A673 (cell line): Measurements from ENCODE around the gene KRT2. TPM values are rescaled to one million over a fixed set of nuclear protein-coding genes. Genes with fewer than 3 reads are reported as not detected.

Experiments used
- Bru-seq: library from RNA; stranded (reverse); fragments of 400-500 nt; gene quantifications from one replicate; lab custom pipeline; 2021; lab: Mats Ljungman, UMichigan
- BruChase-seq, 2 experiments: library from RNA; stranded (reverse); fragments of 400-500 nt; gene quantifications; one replicate each; lab custom pipeline; 2021; lab: Mats Ljungman, UMichigan
- BruUV-seq: library from RNA; stranded (reverse); fragments of 400-500 nt; replicated peaks from 2 replicates; lab custom pipeline; 2021; lab: Mats Ljungman, UMichigan
- CTCF ChIA-PET: fragments of 300-600 bp; sonication (Branson Sonifier 250); formaldehyde crosslinking; loops from one replicate; lab custom pipeline; 2022; ENCODE audit warnings: antibody characterized with exemption; lab: Charles Lee
- POLR2A ChIA-PET: fragments of 300-600 bp; sonication (Branson Sonifier 250); formaldehyde crosslinking; loops from one replicate; lab custom pipeline; 2022; ENCODE audit warnings: antibody characterized with exemption; ENCODE audit not compliant: low non-redundant PET; lab: Charles Lee
- DNase-seq: peaks from one replicate; pipeline ENCODE4 v3.0.0-alpha.2; 2015; ENCODE audit warnings: low spot score
- H3K27ac ChIP-seq: fragments of 200-600 bp; sonication (generic); 2 replicates; pipeline ENCODE4 v1.5.1; 2016; ENCODE audit warnings: mixed run types, low read depth, mild to moderate bottlenecking, mixed read lengths, antibody characterized with exemption, low read length; ENCODE audit not compliant: poor library complexity, severe bottlenecking
- H3K27me3 ChIP-seq: fragments of 200-600 bp; sonication (generic); replicated peaks from 2 replicates; pipeline ENCODE4 v1.6.1; 2017; ENCODE audit warnings: mixed run types, low read depth, mild to moderate bottlenecking, mixed read lengths, antibody characterized with exemption, low read length; ENCODE audit not compliant: insufficient read depth, poor library complexity
- H3K36me3 ChIP-seq: fragments of 200-600 bp; sonication (generic); 2 replicates; pipeline ENCODE4 v1.6.1; 2016; ENCODE audit warnings: mixed run types, mild to moderate bottlenecking, mixed read lengths, antibody characterized with exemption, low read length; ENCODE audit not compliant: insufficient read depth, poor library complexity, severe bottlenecking
- H3K4me1 ChIP-seq: fragments of 200-600 bp; sonication (generic); 2 replicates; pipeline ENCODE4 v1.6.1; 2017; ENCODE audit warnings: mixed run types, mild to moderate bottlenecking, mixed read lengths, antibody characterized with exemption, low read length; ENCODE audit not compliant: insufficient read depth, poor library complexity, severe bottlenecking
- H3K4me3 ChIP-seq: fragments of 200-600 bp; sonication (generic); 2 replicates; pipeline ENCODE4 v1.5.1; 2016; ENCODE audit warnings: low read depth, mixed run types, mild to moderate bottlenecking, mixed read lengths, low read length; ENCODE audit not compliant: poor library complexity, severe bottlenecking
- H3K9me3 ChIP-seq: fragments of 200-600 bp; sonication (generic); 2 replicates; pipeline ENCODE4 v1.6.1; 2016; ENCODE audit warnings: mixed run types, low read depth, mild to moderate bottlenecking, mixed read lengths, antibody characterized with exemption, low read length; ENCODE audit not compliant: poor library complexity, severe bottlenecking
- CTCF ChIP-seq: fragments of 300-800, 200-600 bp; sonication (generic); conservative IDR thresholded peaks from 2 replicates; pipeline ENCODE4 v1.5.1; 2017; ENCODE audit warnings: low read depth, mild to moderate bottlenecking, antibody characterized with exemption, low read length, moderate library complexity, mixed read lengths
- EZH2 ChIP-seq: fragments of 200-600 bp; sonication (generic); IDR thresholded peaks from 2 replicates; pipeline ENCODE4 v1.6.1; 2017; ENCODE audit warnings: borderline replicate concordance, low read depth, mild to moderate bottlenecking, mixed read lengths, antibody characterized with exemption, low read length; ENCODE audit not compliant: poor library complexity, severe bottlenecking
- intact Hi-C: fragments of 100-400 bp; cut with micrococcal nuclease; formaldehyde crosslinking; loops from one replicate; pipeline ENCODE4 v1.10.0; 2022; ENCODE audit not compliant: unreplicated experiment
- long read RNA-seq: library from polyadenylated mRNA; stranded (forward); transcript quantifications from one replicate; pipeline ENCODE4 v2.0.0, GENCODE V29; 2022
- total RNA-seq: library from RNA; stranded (reverse); gene quantifications from 2 replicates; pipeline ENCODE4 v1.2.3, GENCODE V29; 2021

KRT2 gene
- not detected in 2 replicates for total RNA-seq
- Bru-seq, nascent RNA, result not detected
- not detected for BruChase-seq, experiment 1, labeled RNA remaining after a 2-hour chase
- not detected for BruChase-seq, experiment 2, labeled RNA remaining after a 6-hour chase
- long read RNA-seq, result 0 reads

DNA sequence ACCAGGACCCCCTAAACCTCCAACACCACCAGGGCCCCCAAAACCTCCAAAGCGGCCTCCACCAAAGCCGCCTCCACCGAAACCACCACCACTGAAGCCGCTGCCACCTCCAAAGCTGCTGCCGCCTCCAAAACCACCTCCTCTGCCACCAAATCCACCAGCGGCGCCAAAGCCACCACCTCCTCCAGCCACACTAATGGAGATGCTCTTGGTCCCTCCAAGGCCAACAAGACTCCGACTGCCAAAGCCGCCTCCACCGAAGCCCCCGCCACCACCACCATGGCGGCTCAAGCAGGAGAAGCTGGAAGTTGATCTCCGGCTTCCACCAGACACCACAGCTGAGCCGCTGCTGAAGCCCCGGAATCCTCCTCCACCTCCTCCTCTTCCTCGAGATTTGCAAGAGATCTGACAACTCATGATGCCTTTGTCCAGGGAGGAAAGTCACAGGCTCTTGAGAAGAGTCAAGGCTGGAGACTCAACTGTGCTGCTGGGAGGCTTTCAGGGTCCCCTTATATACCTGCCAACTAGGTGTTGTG is at the start of gene KRT2:
TSS of gene KRT2 (minus strand) at position 486 of the 536 bp plus-strand sequence. CDS start at position 417, 69 bp downstream.
- ChIA-PET CTCF (no interaction called here), POLR2A (interaction anchor here (0.8 kb wide), 1 partner anchor 541 kb away, joined by 3 read pairs; no protein-coding TSS in a partner anchor)
- no peak within 1 kb of the TSS for H3K27ac ChIP-seq
- intact Hi-C loops, result no loop called here
- H3K36me3 ChIP-seq, result no peaks in the 10 kb centered on the region
- no peak for DNase-seq
- H3K9me3 ChIP-seq, result no peaks in the 10 kb centered on the region
- TF ChIP-seq CTCF (no peak), EZH2 (no peak)
- H3K4me1 ChIP-seq, result no peaks in the 10 kb centered on the region
- no peaks in the 10 kb centered on the region for H3K27me3 ChIP-seq
- BruUV-seq, result no TSS peak
- H3K4me3 ChIP-seq, result no peak within 1 kb of the TSS

DNA sequence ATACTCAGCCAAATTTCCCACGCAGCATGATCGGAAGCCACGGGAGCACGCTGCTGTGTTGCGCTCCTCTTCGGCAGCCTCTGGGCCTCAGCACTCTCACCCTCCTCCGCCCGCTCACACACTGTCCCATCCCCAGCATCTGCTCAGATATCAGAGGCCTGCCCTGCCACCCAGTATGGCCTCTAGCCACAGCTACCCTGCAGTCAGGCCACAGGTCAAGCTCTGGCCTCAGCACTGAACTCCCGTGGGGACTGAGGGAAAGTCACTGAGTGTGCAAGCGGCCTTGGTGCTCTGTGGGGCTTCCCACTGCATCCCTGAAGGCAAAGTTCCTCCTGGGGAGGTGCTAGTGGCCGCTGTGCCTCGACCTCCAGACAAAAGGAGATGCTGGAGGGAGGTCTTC is 49.3 kb upstream of the KRT2 start:
- H3K27me3 ChIP-seq, result no peaks in the 10 kb centered on the region
- no peak overlapping the region for H3K27ac ChIP-seq
- H3K36me3 ChIP-seq, result no peaks in the 10 kb centered on the region
- no TSS peak for BruUV-seq
- no peak for TF ChIP-seq CTCF
- TF ChIP-seq EZH2, result no peak
- H3K4me1 ChIP-seq, result peaks cover 5% of the 10 kb centered on the region
- CTCF ChIA-PET, result no interaction called here
- POLR2A ChIA-PET, result no interaction called here
- intact Hi-C loops, result no loop called here
- H3K4me3 ChIP-seq, result no peak overlapping the region
- no peaks in the 10 kb centered on the region for H3K9me3 ChIP-seq
- DNase-seq, result no peak

- DNase-seq, result no peak
- CTCF ChIA-PET, result no interaction called here
- POLR2A ChIA-PET, result no interaction called here
- Histone ChIP-seq H3K36me3 (no peaks in the 10 kb centered on the region), H3K27ac (no peak overlapping the region), H3K27me3 (no peaks in the 10 kb centered on the region), H3K4me1 (peaks cover 4% of the 10 kb centered on the region), H3K4me3 (no peak overlapping the region), H3K9me3 (no peaks in the 10 kb centered on the region)
- BruUV-seq, result no TSS peak
- TF ChIP-seq CTCF (no peak), EZH2 (no peak)
- intact Hi-C loops, result no loop called here
Observed at GRCh38 chr12:52699960-52700359, 47.9 kb upstream of the KRT2 start.
